Activated T-cell treated with anti-CD3 and anti-CD28 coated beads, Interleukin-2, amount 50 U/mL, for 24 hours (primary cell): Measurements from ENCODE around the gene INO80.
A peak's percentile ranks its signal among the peaks of the same experiment; 100 is the strongest.

Source experiments
- DNase-seq: peaks from one replicate; pipeline ENCODE4 v3.0.0-alpha.2; 2020
- H3K27ac Mint-ChIP-seq: 2 replicates; pipeline ENCODE4 v1.8.0; 2020; ENCODE audit warnings: mild to moderate bottlenecking, mixed read lengths
- H3K27me3 Mint-ChIP-seq: 2 replicates; pipeline ENCODE4 v1.8.0; 2020; ENCODE audit warnings: mixed read lengths
- H3K36me3 Mint-ChIP-seq: 2 replicates; pipeline ENCODE4 v1.8.0; 2020; ENCODE audit warnings: low read depth, mixed read lengths
- H3K4me1 Mint-ChIP-seq: 2 replicates; pipeline ENCODE4 v1.8.0; 2020; ENCODE audit warnings: low read depth, mixed read lengths
- H3K4me3 Mint-ChIP-seq: 2 replicates; pipeline ENCODE4 v1.8.0; 2020; ENCODE audit warnings: mild to moderate bottlenecking, moderate library complexity, mixed read lengths
- H3K9me3 Mint-ChIP-seq: 2 replicates; pipeline ENCODE4 v1.8.0; 2020; ENCODE audit warnings: mixed read lengths

The INO80 gene

DNA sequence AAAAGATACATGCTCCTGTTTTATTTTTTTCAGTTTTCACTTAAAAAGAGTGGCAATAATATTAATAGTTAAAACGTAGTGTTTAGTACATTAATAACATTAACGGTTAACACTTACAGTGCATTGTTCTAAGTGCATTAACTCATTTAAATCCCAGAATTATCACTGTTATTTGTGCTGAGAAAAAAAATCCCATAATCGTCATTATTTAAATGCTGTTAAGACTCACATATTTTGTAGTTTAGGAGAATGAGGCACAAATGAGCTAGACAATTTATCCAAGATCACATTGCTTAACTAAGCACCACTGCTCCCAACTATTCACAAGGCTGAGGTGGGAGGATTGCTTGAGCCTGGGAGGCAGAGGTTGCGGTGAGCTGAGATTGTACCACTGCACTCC is 127.9 kb downstream of the INO80 start:
- H3K27me3 Mint-ChIP-seq: no peaks in the 10 kb centered on the region
- peaks cover 19% of the 10 kb centered on the region for H3K4me1 Mint-ChIP-seq
- H3K27ac Mint-ChIP-seq: no peak overlapping the region
- no peaks in the 10 kb centered on the region for H3K9me3 Mint-ChIP-seq
- peaks cover 91% of the 10 kb centered on the region for H3K36me3 Mint-ChIP-seq
- no peak overlapping the region for H3K4me3 Mint-ChIP-seq
- DNase-seq: no peak

DNA sequence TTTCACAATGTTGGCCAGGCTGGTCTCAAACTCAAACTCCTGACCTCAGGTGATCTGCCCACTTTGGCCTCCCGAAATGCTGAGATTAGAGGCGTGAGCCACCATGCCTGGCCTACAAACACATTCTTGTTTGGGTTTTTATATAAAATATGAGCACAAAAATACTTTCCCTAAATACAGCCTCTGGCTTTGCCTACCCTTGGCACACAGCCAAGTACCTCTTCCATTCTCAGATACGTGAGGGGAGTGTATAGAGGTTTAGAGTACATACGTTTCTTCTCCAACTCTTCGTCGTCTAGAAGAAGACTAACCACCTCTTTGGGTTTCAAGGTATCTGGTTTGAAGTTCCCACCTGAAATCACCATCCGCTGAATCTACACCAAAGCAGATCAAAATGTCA is 129.3 kb downstream of the INO80 start:
- no peak for DNase-seq
- H3K36me3 Mint-ChIP-seq: peaks cover 93% of the 10 kb centered on the region
- H3K27ac Mint-ChIP-seq: no peak overlapping the region
- peaks cover 19% of the 10 kb centered on the region for H3K4me1 Mint-ChIP-seq
- H3K9me3 Mint-ChIP-seq: no peaks in the 10 kb centered on the region
- H3K4me3 Mint-ChIP-seq: no peak overlapping the region
- no peaks in the 10 kb centered on the region for H3K27me3 Mint-ChIP-seq

GRCh38 chr15:40985541-40986330 is 130.3 kb downstream of the INO80 start:
- no peak for DNase-seq
- peaks cover 11% of the 10 kb centered on the region for H3K4me1 Mint-ChIP-seq
- peaks cover 93% of the 10 kb centered on the region for H3K36me3 Mint-ChIP-seq

DNA sequence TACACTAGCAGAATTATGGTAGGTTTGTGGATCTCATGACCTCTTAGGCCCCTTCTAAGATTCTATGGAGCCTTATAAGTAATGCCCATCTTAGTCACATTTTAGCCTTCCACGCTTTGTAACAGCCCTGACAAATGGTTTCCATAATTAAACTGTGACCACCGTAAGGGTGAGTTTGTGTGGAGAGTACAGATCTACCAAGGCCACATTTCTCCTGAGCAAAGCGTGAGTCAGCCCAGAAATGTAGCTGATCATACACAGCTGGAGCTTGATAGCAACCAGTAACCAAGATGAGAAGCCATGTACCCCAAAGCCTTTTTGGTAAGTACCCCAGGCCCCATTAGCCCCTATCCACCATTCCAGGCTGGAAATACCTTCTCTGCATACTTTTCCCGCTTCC is 131.1 kb downstream of the INO80 start:
- Mint-ChIP-seq H3K4me1 (peaks cover 3% of the 10 kb centered on the region), H3K36me3 (peaks cover 93% of the 10 kb centered on the region), H3K27me3 (no peaks in the 10 kb centered on the region), H3K27ac (no peak overlapping the region), H3K4me3 (no peak overlapping the region), H3K9me3 (no peaks in the 10 kb centered on the region)
- no peak for DNase-seq

More at GRCh38 chr15:40985541-40986330, 130.3 kb downstream of the INO80 start:
- H3K9me3 Mint-ChIP-seq: no peaks in the 10 kb centered on the region
- H3K27ac Mint-ChIP-seq: no peak overlapping the region
- no peak overlapping the region for H3K4me3 Mint-ChIP-seq
- no peaks in the 10 kb centered on the region for H3K27me3 Mint-ChIP-seq

DNA sequence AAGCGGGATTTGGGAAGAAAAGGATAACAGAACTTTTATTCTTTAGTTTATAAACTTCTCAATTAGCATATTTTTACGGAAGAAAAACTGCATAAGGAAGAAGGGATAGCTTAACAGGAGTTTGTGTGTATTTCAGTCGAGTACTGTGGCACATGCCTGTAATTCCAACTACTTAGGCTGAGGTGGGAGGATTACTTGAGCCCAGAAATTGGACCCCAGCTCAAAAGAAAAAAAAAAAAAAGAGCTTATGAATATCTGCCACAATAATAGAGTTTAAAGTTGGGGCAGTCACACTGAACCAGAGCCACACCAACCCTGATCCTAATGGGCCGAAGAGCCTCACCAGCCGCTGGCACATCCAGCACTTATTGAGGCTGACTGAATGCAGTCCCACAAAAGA is 131.7 kb downstream of the INO80 start:
- H3K4me3 Mint-ChIP-seq: no peak overlapping the region
- no peaks in the 10 kb centered on the region for H3K9me3 Mint-ChIP-seq
- H3K4me1 Mint-ChIP-seq: no peaks in the 10 kb centered on the region
- DNase-seq: no peak
- H3K27me3 Mint-ChIP-seq: no peaks in the 10 kb centered on the region
- peaks cover 93% of the 10 kb centered on the region for H3K36me3 Mint-ChIP-seq
- H3K27ac Mint-ChIP-seq: no peak overlapping the region

DNA sequence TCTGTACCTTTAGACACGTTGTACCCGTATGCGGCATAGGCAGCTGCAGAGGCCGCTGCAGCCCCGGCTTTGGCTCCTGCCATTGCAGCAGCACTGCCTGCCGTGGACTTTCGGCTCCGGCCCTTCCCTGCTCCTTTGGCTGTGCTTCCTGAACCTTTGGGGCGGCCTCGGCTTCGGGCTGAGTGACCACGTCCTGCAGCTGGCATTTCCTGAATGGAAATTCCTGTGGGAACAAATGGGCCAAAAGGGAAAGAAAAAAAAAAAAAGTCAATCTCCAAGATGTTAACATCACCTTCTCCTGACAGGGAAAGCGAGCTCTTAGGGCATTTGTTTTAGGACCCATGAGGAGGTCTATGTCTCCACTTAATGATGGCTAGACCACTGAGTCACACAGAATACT is 133.2 kb downstream of the INO80 start:
- H3K27ac Mint-ChIP-seq: no peak overlapping the region
- H3K36me3 Mint-ChIP-seq: peaks cover 100% of the 10 kb centered on the region
- H3K27me3 Mint-ChIP-seq: no peaks in the 10 kb centered on the region
- H3K9me3 Mint-ChIP-seq: no peaks in the 10 kb centered on the region
- no peaks in the 10 kb centered on the region for H3K4me1 Mint-ChIP-seq
- no peak overlapping the region for H3K4me3 Mint-ChIP-seq
- no peak for DNase-seq

DNA sequence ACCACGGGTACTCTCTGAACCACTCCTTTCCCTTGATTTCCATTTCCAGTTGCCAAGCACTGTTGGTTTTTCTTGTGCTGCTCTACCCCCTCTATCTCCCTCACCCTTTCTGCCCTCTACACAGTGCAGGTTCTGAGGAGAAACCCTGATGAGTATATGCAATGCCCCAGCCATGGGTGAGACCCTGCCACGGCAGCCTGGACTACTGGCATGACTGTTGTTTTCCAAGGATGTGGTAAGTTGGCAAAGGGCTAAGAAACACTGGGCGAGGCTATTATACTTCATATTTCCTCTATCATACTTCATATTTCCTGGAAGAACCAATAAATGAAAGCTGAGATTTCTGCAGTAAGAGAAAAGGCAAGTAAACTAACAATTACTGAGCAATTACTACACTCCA is 134.9 kb downstream of the INO80 start:
- peak overlapping the region; percentile 10 for H3K27ac Mint-ChIP-seq
- H3K27me3 Mint-ChIP-seq: no peaks in the 10 kb centered on the region
- DNase-seq: no peak
- no peaks in the 10 kb centered on the region for H3K9me3 Mint-ChIP-seq
- no peaks in the 10 kb centered on the region for H3K4me1 Mint-ChIP-seq
- no peak overlapping the region for H3K4me3 Mint-ChIP-seq
- peaks cover 100% of the 10 kb centered on the region for H3K36me3 Mint-ChIP-seq

DNA sequence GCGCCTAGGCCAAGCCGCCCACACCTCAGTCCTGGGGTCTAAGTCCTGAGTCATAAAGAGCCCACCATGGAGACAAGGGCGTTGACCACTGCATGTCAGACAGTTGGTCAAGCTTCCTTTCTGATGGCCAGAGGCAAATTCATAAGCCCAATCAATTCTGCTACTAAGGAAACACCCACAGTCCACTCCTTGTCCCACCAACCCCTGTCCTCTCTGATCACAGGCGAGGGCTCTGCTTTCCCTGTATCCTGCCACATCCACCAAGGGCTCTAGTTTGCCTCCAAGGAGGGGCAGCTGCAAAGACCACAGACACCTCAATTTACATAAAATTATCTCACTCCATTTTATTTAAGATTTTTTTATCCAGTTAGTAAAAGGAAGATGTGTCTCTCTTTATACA is 137.5 kb downstream of the INO80 start:
- Mint-ChIP-seq H3K9me3 (no peaks in the 10 kb centered on the region), H3K27ac (peak overlapping the region; percentile 24), H3K27me3 (no peaks in the 10 kb centered on the region), H3K4me1 (no peaks in the 10 kb centered on the region), H3K36me3 (peaks cover 86% of the 10 kb centered on the region), H3K4me3 (no peak overlapping the region)
- no peak for DNase-seq

- no peak for DNase-seq
- no peaks in the 10 kb centered on the region for H3K9me3 Mint-ChIP-seq
- no peaks in the 10 kb centered on the region for H3K4me1 Mint-ChIP-seq
- peaks cover 82% of the 10 kb centered on the region for H3K36me3 Mint-ChIP-seq
- no peak overlapping the region for H3K27ac Mint-ChIP-seq
- H3K27me3 Mint-ChIP-seq: no peaks in the 10 kb centered on the region
- no peak overlapping the region for H3K4me3 Mint-ChIP-seq
These were observed 137.9 kb downstream of the INO80 start for GRCh38 chr15:40978141-40978540.

- Mint-ChIP-seq H3K27ac (peak overlapping the region; percentile 74), H3K4me1 (no peaks in the 10 kb centered on the region), H3K9me3 (no peaks in the 10 kb centered on the region)
These were observed 139.3 kb downstream of the INO80 start for GRCh38 chr15:40976819-40977218.

GRCh38 chr15:40974879-40975278 is 141.2 kb downstream of the INO80 start:
- DNase-seq: no peak
- no peaks in the 10 kb centered on the region for H3K9me3 Mint-ChIP-seq
- H3K4me3 Mint-ChIP-seq: no peak overlapping the region
- H3K27me3 Mint-ChIP-seq: no peaks in the 10 kb centered on the region
- H3K36me3 Mint-ChIP-seq: peaks cover 49% of the 10 kb centered on the region
- H3K4me1 Mint-ChIP-seq: no peaks in the 10 kb centered on the region
- no peak overlapping the region for H3K27ac Mint-ChIP-seq

More at GRCh38 chr15:40976819-40977218, 139.3 kb downstream of the INO80 start:
- no peak overlapping the region for H3K4me3 Mint-ChIP-seq
- H3K36me3 Mint-ChIP-seq: peaks cover 69% of the 10 kb centered on the region
- no peaks in the 10 kb centered on the region for H3K27me3 Mint-ChIP-seq
- no peak for DNase-seq

DNA sequence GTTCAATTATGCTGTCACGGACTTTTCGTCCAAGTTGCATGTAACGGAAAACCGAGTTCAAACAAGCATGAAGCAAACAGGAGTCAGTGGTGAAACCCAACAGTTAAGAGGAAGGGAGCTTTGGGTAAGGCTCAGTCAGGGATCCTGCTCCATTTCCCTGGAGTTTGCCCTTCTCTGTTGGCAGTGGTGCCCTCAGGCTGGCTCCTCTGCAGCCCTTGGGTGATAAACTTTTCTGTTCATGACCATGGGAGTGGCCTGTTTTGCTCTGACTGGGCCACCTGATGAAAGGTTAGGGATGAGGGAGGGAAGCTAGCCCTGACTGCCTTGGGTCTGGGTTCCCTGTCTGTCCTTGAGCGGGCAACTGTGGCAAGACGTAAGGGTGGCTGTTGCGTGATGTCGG is 146.7 kb downstream of the INO80 start:
- Mint-ChIP-seq H3K9me3 (no peaks in the 10 kb centered on the region), H3K4me1 (no peaks in the 10 kb centered on the region), H3K36me3 (peaks cover 2% of the 10 kb centered on the region), H3K27me3 (no peaks in the 10 kb centered on the region), H3K4me3 (no peak overlapping the region), H3K27ac (no peak overlapping the region)
- DNase-seq: no peak

GRCh38 chr15:40968290-40969085 is 147.6 kb downstream of the INO80 start:
- Mint-ChIP-seq H3K4me1 (no peaks in the 10 kb centered on the region), H3K9me3 (no peaks in the 10 kb centered on the region), H3K4me3 (no peak overlapping the region), H3K36me3 (no peaks in the 10 kb centered on the region), H3K27ac (no peak overlapping the region), H3K27me3 (no peaks in the 10 kb centered on the region)
- no peak for DNase-seq

DNA sequence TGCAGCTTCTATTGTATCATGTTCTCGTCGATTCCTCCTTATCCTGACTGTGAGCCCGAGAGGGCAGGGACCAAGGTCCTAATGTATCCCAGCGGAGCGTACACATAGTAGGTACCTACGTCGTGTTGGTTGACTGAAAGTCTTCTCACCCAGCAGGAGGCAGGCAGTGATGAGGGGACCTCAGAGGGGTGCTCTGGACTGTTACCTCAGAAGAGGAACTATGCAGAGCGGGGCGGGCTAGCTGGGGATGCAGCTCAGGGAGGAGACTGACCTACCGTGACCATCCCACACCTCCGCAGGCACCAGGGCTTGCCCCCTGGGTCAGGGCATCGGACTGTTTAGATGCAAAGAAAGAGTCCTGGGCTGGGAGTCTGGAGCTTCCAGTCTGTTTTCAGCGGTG is 151.4 kb downstream of the INO80 start:
- DNase-seq: no peak
- no peaks in the 10 kb centered on the region for H3K36me3 Mint-ChIP-seq
- no peaks in the 10 kb centered on the region for H3K27me3 Mint-ChIP-seq
- no peak overlapping the region for H3K27ac Mint-ChIP-seq
- H3K9me3 Mint-ChIP-seq: no peaks in the 10 kb centered on the region
- no peak overlapping the region for H3K4me3 Mint-ChIP-seq
- H3K4me1 Mint-ChIP-seq: peaks cover 1% of the 10 kb centered on the region

GRCh38 chr15:40964006-40964405 is 152.1 kb downstream of the INO80 start:
- DNase-seq: no peak
- peaks cover 1% of the 10 kb centered on the region for H3K4me1 Mint-ChIP-seq
- H3K9me3 Mint-ChIP-seq: no peaks in the 10 kb centered on the region
- H3K36me3 Mint-ChIP-seq: no peaks in the 10 kb centered on the region
- no peaks in the 10 kb centered on the region for H3K27me3 Mint-ChIP-seq
- no peak overlapping the region for H3K27ac Mint-ChIP-seq
- no peak overlapping the region for H3K4me3 Mint-ChIP-seq
